ENCODE data around the gene GLCE.

GLCE gene

DNA sequence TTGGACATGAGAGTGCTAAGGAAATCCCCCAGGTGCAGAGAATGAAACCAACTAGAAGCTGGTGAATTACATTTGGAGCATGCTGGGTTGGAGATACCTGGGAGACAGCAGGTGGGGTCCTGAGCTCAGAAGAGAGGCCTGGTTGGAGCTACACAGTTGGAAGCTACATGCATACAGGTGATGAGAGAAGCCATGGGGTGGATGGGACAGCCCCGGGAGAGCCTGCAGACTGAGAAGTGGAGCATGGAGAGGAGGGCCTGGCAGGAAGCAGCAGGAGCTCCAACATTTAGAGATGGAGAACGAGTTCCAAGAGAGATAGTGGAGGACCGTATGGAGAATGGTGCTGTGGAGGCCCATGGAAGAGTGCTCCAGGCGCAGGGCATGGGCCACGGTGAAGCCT is 148.5 kb downstream of the GLCE start:
- in situ Hi-C loops (cut with HindIII; ENCODE audit: low sequenced_read_pairs), result no loop called here
- no peak for DNase-seq (ENCODE audit: low read depth, low spot score)
- H3K4me3 ChIP-seq (ENCODE audit: low read depth, low read length), result no peak overlapping the region
- TF ChIP-seq, protein P1, sequence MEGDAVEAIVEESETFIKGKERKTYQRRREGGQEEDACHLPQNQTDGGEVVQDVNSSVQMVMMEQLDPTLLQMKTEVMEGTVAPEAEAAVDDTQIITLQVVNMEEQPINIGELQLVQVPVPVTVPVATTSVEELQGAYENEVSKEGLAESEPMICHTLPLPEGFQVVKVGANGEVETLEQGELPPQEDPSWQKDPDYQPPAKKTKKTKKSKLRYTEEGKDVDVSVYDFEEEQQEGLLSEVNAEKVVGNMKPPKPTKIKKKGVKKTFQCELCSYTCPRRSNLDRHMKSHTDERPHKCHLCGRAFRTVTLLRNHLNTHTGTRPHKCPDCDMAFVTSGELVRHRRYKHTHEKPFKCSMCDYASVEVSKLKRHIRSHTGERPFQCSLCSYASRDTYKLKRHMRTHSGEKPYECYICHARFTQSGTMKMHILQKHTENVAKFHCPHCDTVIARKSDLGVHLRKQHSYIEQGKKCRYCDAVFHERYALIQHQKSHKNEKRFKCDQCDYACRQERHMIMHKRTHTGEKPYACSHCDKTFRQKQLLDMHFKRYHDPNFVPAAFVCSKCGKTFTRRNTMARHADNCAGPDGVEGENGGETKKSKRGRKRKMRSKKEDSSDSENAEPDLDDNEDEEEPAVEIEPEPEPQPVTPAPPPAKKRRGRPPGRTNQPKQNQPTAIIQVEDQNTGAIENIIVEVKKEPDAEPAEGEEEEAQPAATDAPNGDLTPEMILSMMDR (IDR thresholded peaks at IDR 0.05; ENCODE audit: low read depth, low read length), result no peak

- H3K4me3 ChIP-seq (ENCODE audit: low read depth, low read length), result no peak overlapping the region
- in situ Hi-C loops (cut with HindIII; ENCODE audit: low sequenced_read_pairs), result no loop called here
- TF ChIP-seq, protein P1 (IDR thresholded peaks at IDR 0.05; ENCODE audit: low read depth, low read length), result no peak
- no peak for DNase-seq (ENCODE audit: low read depth, low spot score)
Observed at GRCh38 chr15:69311319-69311721, 150.9 kb downstream of the GLCE start.

DNA sequence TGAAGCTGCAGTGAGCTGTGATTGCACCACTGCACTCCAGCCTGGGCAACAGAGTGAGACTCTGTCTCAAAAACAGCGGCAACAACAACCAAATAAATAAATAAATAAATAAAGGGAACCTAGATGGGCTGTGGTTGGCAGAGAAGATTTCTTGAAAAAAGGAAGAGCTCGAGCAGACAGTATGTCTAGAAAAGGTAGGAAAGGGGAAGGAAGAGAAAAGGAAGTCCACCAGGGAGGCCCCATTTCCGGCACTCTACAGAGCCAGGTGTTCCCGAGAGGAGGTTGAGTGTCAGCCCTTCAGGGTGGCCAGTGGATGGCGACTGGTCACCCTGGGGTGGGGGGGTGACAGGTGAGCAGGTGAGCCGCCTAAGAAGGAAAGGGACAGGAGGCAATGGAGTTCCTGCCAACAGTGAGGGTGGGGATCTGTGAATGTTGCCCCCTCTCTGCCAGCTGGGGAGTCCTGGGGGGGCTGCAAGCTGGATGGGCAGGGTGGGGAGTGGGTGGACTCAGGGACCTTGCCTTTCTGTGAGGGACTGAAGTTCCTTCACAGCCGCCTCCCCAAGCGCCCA is 153.1 kb downstream of the GLCE start:
- TF ChIP-seq, protein P1 (IDR thresholded peaks at IDR 0.05; ENCODE audit: low read depth, low read length), result no peak
- no peak for DNase-seq (ENCODE audit: low read depth, low spot score)
- in situ Hi-C loops (cut with HindIII; ENCODE audit: low sequenced_read_pairs), result no loop called here
- H3K4me3 ChIP-seq (ENCODE audit: low read depth, low read length), result no peak overlapping the region

- no peak overlapping the region for H3K4me3 ChIP-seq (ENCODE audit: low read depth, low read length)
- in situ Hi-C loops (cut with HindIII; ENCODE audit: low sequenced_read_pairs), result no loop called here
- TF ChIP-seq, protein P1 (IDR thresholded peaks at IDR 0.05; ENCODE audit: low read depth, low read length), result no peak
- DNase-seq (ENCODE audit: low read depth, low spot score), result no peak
Observed at GRCh38 chr15:69314131-69314530, 153.7 kb downstream of the GLCE start.

DNA sequence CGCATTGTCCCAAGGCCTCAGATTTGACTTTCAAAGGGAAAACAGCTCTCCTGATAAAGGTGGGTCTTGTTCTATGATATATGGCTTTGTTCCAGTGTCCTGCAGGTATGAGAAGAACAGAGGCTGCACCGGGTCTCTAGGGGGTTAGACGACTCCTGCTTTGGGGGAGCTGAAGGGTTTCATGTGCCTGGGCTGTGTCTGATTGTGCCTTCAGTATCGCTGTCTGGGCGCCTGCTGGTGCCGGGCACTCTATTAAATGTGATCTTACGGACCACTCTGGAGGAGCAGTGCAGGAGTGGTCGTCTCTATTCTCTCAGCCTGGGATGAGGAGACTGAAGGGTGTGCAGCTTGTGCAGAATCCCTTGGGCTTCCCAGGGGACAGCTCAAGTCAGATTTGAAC is 154.3 kb downstream of the GLCE start:
- TF ChIP-seq, protein P1 (IDR thresholded peaks at IDR 0.05; ENCODE audit: low read depth, low read length), result no peak
- in situ Hi-C loops (cut with HindIII; ENCODE audit: low sequenced_read_pairs), result no loop called here
- no peak overlapping the region for H3K4me3 ChIP-seq (ENCODE audit: low read depth, low read length)
- no peak for DNase-seq (ENCODE audit: low read depth, low spot score)

GRCh38 chr15:69315402-69316110 is 155.1 kb downstream of the GLCE start:
- in situ Hi-C loops (cut with HindIII; ENCODE audit: low sequenced_read_pairs), result no loop called here
- TF ChIP-seq, protein P1 (IDR thresholded peaks at IDR 0.05; ENCODE audit: low read depth, low read length), result no peak
- no peak for DNase-seq (ENCODE audit: low read depth, low spot score)
- H3K4me3 ChIP-seq (ENCODE audit: low read depth, low read length), result no peak overlapping the region
